Right atrium auricular region (tissue), 2 donors: ENCODE data around the gene SH3TC1. TPM values are rescaled to one million over a fixed set of nuclear protein-coding genes. Genes with fewer than 3 reads are reported as not detected.

Source experiments
- DNase-seq: peaks from one replicate; pipeline ENCODE4 v3.0.0-alpha.2; 2019; ENCODE audit warnings: low spot score
- H3K27ac ChIP-seq, 2 donors: fragments of 200-600 bp; sonication (generic); 1 replicate in 1 of 2; 2 replicates in 1 of 2; pipeline ENCODE4 v1.5.1; 2016 to 2019
- H3K27me3 ChIP-seq, 2 donors: fragments of 200-600 bp; sonication (generic); one replicate each; pipeline versions ENCODE4 v1.5.1 to v1.6.0; 2017 to 2019
- H3K36me3 ChIP-seq: fragments of 200-600 bp; sonication (generic); one replicate; pipeline ENCODE4 v1.5.1; 2016
- H3K4me1 ChIP-seq, 2 donors: fragments of 200-600 bp; sonication (generic); one replicate each; pipeline versions ENCODE4 v1.5.1 to v1.6.0; 2017 to 2019
- H3K4me3 ChIP-seq, 2 donors: fragments of 200-600 bp; sonication (generic); 1 replicate in 1 of 2; 2 replicates in 1 of 2; pipeline ENCODE4 v1.5.1; 2017 to 2019; ENCODE audit warnings: mild to moderate bottlenecking in 1 of 2, moderate library complexity in 1 of 2
- H3K9me3 ChIP-seq, 2 donors: fragments of 200-600 bp; sonication (generic); one replicate each; pipeline ENCODE4 v1.5.1; 2019
- CTCF ChIP-seq, 2 donors: fragments of 200-600 bp; sonication (generic); IDR thresholded peaks; one replicate each; pipeline ENCODE4 v1.5.1; 2019; ENCODE audit warnings: antibody characterized with exemption in 2 of 2
- total RNA-seq, 2 donors: library from RNA; depleted of rRNA; stranded (reverse); fragments of >200 nt; gene quantifications; one replicate each; pipeline ENCODE4 v1.1.0, GENCODE V29; 2016

SH3TC1 gene
- total RNA-seq, 2 donors from 2014 or later: 8.9 to 13.9 TPM

GRCh38 chr4:8285976-8286718, 87.1 kb downstream of the SH3TC1 start:
- peaks cover 0 to 22% of the 10 kb centered on the region in 2 donors for H3K4me1 ChIP-seq
- no peaks in the 10 kb centered on the region for H3K9me3 ChIP-seq
- no peak overlapping the region for H3K4me3 ChIP-seq
- H3K36me3 ChIP-seq: peaks cover under 1% of the 10 kb centered on the region
- peak overlapping the region; percentile 43 to 60 for H3K27ac ChIP-seq
- no peak for DNase-seq
- no peaks in the 10 kb centered on the region for H3K27me3 ChIP-seq
- TF ChIP-seq CTCF (IDR thresholded peaks at IDR 0.05): no peak

- Histone ChIP-seq H3K27ac (peak overlapping the region; percentile 33 to 39), H3K4me1 (peaks cover 0 to 16% of the 10 kb centered on the region in 2 donors), H3K4me3 (no peak overlapping the region), H3K9me3 (no peaks in the 10 kb centered on the region), H3K27me3 (no peaks in the 10 kb centered on the region), H3K36me3 (peaks cover 5% of the 10 kb centered on the region)
- no peak for DNase-seq
- no peak for TF ChIP-seq CTCF (IDR thresholded peaks at IDR 0.05)
Observed at GRCh38 chr4:8286719-8287342, 87.7 kb downstream of the SH3TC1 start.

- Histone ChIP-seq H3K36me3 (peaks cover 5% of the 10 kb centered on the region), H3K27me3 (no peaks in the 10 kb centered on the region), H3K4me3 (no peak overlapping the region), H3K27ac (no peak overlapping the region), H3K4me1 (peaks cover 0 to 14% of the 10 kb centered on the region in 2 donors), H3K9me3 (no peaks in the 10 kb centered on the region)
- no peak for DNase-seq
- TF ChIP-seq CTCF (IDR thresholded peaks at IDR 0.05): no peak
Observed at GRCh38 chr4:8287343-8288280, 88.5 kb downstream of the SH3TC1 start.

GRCh38 chr4:8289151-8289750, 90.2 kb downstream of the SH3TC1 start:
- TF ChIP-seq CTCF (IDR thresholded peaks at IDR 0.05): no peak
- DNase-seq: no peak
- Histone ChIP-seq H3K9me3 (no peaks in the 10 kb centered on the region), H3K36me3 (peaks cover 5% of the 10 kb centered on the region), H3K27me3 (no peaks in the 10 kb centered on the region), H3K27ac (no peak overlapping the region), H3K4me3 (no peak overlapping the region), H3K4me1 (peaks cover 0 to 14% of the 10 kb centered on the region in 2 donors)

GRCh38 chr4:8289956-8290700, 91.0 kb downstream of the SH3TC1 start:
- no peak for DNase-seq
- Histone ChIP-seq H3K36me3 (peaks cover 7% of the 10 kb centered on the region), H3K27me3 (no peaks in the 10 kb centered on the region), H3K4me3 (no peak overlapping the region), H3K4me1 (peaks cover 0 to 13% of the 10 kb centered on the region in 2 donors), H3K27ac (no peak overlapping the region), H3K9me3 (no peaks in the 10 kb centered on the region)
- TF ChIP-seq CTCF (IDR thresholded peaks at IDR 0.05): no peak
